Mesothelial cell of epicardium (in vitro differentiated cells): ENCODE measurements around the gene SLPI. TPM values are rescaled to one million over a fixed set of nuclear protein-coding genes. Genes with fewer than 3 reads are reported as not detected.

Experiments
- DNase-seq, 2 experiments: peaks; one replicate each; pipeline ENCODE4 v3.0.0; 2021; ENCODE audit warnings: low spot score in 2 of 2; ENCODE audit not compliant: unreplicated experiment in 2 of 2
- H3K27ac Mint-ChIP-seq: 2 replicates; pipeline ENCODE4 v1.8.0; 2021; ENCODE audit warnings: mixed read lengths
- H3K27me3 Mint-ChIP-seq: 2 replicates; pipeline ENCODE4 v1.8.0; 2021; ENCODE audit warnings: low read depth, mixed read lengths
- H3K36me3 Mint-ChIP-seq: 2 replicates; pipeline ENCODE4 v1.8.0; 2021; ENCODE audit warnings: mixed read lengths
- H3K4me1 Mint-ChIP-seq: 2 replicates; pipeline ENCODE4 v1.8.0; 2021; ENCODE audit warnings: mixed read lengths
- H3K4me3 Mint-ChIP-seq: 2 replicates; pipeline ENCODE4 v1.8.0; 2021; ENCODE audit warnings: mild to moderate bottlenecking, moderate library complexity, mixed read lengths
- H3K9me3 Mint-ChIP-seq: 2 replicates; pipeline ENCODE4 v1.8.0; 2021; ENCODE audit warnings: mixed read lengths
- total RNA-seq: library from RNA; stranded (reverse); gene quantifications from 3 replicates; pipeline ENCODE4 v1.2.1, GENCODE V29; 2021
- TF ChIP-seq, protein P1 (sequence below): fragments of 200-600 bp; sonication (generic); IDR thresholded peaks from one replicate; pipeline ENCODE4 v1.5.0; 2021; ENCODE audit warnings: antibody characterized with exemption; ENCODE audit not compliant: unreplicated experiment

Gene SLPI
- total RNA-seq, 1 donor from 2014 or later: not detected

DNA sequence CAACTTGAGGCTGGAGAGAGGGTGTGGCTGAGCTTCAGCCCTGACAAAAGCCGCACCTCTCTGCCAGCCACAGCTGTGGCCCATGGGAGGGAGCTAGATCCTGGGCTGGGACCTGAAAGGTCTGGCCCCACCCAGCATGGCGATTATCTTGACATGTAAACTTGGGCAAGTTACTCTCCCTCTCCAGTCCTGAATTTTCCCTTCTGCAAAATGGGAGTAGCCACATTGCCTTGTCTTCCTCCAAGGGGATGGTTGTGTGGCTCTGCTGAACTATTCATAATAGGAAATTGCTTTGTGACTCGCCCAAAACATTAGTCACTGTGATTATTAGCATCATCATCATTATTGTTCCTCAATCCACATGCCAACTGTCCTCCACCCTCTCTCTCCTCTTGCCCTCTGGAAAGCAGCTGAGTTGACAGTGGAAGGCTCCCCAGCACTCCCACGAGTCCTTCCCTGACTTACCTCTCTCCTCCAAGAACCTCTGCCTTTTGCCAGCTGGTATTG is 29.2 kb upstream of the SLPI start:
- DNase-seq: no peak
- peaks cover 3% of the 10 kb centered on the region for H3K9me3 Mint-ChIP-seq
- H3K4me1 Mint-ChIP-seq: no peaks in the 10 kb centered on the region
- H3K4me3 Mint-ChIP-seq: no peak overlapping the region
- H3K36me3 Mint-ChIP-seq: no peaks in the 10 kb centered on the region
- peaks cover 40% of the 10 kb centered on the region for H3K27me3 Mint-ChIP-seq
- TF ChIP-seq, protein P1, sequence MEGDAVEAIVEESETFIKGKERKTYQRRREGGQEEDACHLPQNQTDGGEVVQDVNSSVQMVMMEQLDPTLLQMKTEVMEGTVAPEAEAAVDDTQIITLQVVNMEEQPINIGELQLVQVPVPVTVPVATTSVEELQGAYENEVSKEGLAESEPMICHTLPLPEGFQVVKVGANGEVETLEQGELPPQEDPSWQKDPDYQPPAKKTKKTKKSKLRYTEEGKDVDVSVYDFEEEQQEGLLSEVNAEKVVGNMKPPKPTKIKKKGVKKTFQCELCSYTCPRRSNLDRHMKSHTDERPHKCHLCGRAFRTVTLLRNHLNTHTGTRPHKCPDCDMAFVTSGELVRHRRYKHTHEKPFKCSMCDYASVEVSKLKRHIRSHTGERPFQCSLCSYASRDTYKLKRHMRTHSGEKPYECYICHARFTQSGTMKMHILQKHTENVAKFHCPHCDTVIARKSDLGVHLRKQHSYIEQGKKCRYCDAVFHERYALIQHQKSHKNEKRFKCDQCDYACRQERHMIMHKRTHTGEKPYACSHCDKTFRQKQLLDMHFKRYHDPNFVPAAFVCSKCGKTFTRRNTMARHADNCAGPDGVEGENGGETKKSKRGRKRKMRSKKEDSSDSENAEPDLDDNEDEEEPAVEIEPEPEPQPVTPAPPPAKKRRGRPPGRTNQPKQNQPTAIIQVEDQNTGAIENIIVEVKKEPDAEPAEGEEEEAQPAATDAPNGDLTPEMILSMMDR: no peak
- no peak overlapping the region for H3K27ac Mint-ChIP-seq

DNA sequence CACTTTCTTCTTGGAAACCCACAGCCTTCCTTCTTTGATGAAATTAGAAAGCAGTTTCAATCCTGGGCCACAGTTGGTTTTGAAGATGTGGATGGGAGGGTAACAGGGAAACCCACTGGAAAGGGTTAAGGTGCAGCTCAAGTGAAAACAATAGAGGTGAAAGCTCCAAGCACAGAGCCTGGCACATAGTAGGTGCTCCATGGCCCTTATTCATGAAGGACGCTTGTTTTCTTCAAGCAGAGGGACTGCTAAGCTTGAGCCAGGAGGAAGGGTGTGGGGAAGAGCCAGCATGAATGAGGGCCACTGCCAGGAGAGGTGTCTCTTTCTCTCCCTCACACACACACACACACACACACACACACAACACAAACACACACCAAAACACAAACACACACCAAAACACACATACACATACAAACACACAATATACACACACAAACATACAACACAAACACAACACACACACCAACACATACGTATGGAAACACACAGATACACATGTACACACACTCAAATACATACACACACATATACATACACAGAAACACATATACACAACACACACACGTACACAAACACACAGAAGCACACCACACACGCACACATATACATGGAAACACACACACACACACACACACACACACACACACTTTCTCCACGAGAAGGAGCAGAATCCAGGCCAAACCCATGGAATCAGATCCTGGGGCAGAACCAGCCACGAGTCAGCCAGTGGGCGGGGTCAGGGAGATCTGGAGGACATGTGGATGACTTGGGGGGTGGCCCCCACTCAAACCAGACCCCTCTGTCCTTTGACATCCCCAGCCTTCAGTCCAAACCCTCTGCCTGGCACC is 28.6 kb upstream of the SLPI start:
- Mint-ChIP-seq H3K27me3 (peaks cover 36% of the 10 kb centered on the region), H3K4me3 (no peak overlapping the region), H3K36me3 (no peaks in the 10 kb centered on the region), H3K27ac (no peak overlapping the region), H3K9me3 (peaks cover 6% of the 10 kb centered on the region), H3K4me1 (no peaks in the 10 kb centered on the region)
- DNase-seq: no peak
- TF ChIP-seq, protein P1: no peak

DNA sequence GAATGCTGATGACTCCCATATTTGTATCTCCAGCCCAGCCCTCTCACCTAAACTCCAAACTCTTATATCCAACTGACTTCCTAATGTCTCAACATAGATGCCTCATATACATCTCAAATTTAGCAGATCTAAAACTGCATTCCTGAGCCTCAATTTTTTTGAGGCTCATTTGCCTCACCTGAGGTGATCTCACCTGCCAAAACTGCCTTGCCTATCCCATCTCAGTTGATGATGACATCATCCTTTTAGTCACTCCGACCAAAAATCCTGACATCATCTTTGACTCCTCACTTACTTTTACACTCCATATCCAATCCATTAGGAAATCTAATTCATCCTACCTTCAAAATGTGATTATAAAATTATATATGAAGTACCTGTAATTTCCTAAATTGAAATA is 25.6 kb upstream of the SLPI start:
- TF ChIP-seq, protein P1: no peak
- Mint-ChIP-seq H3K27ac (no peak overlapping the region), H3K4me3 (no peak overlapping the region), H3K36me3 (no peaks in the 10 kb centered on the region), H3K4me1 (no peaks in the 10 kb centered on the region), H3K27me3 (peaks cover 32% of the 10 kb centered on the region), H3K9me3 (peaks cover 6% of the 10 kb centered on the region)
- DNase-seq: no peak

DNA sequence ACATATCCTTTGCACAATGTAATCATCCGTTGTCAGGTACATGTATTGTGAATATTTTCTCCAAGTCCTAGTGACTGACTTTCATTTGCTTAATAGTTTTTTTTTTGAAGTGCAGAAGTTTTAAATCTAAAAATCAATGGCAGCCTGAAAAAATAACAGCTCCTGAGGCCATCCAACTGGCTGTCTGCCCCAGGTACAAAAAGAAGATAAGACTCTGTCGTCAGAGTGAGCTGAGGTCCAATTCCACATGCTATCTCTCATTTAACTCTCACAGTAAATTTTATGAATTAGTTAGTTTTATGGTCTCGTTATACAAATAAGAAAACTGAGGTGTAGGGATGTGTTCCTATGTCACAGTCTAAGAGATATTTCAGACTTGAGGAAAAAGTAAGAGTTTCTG is 21.0 kb upstream of the SLPI start:
- TF ChIP-seq, protein P1: no peak
- Mint-ChIP-seq H3K9me3 (peaks cover 6% of the 10 kb centered on the region), H3K27me3 (peaks cover 30% of the 10 kb centered on the region), H3K27ac (no peak overlapping the region), H3K4me3 (no peak overlapping the region), H3K4me1 (no peaks in the 10 kb centered on the region), H3K36me3 (no peaks in the 10 kb centered on the region)
- no peak for DNase-seq

DNA sequence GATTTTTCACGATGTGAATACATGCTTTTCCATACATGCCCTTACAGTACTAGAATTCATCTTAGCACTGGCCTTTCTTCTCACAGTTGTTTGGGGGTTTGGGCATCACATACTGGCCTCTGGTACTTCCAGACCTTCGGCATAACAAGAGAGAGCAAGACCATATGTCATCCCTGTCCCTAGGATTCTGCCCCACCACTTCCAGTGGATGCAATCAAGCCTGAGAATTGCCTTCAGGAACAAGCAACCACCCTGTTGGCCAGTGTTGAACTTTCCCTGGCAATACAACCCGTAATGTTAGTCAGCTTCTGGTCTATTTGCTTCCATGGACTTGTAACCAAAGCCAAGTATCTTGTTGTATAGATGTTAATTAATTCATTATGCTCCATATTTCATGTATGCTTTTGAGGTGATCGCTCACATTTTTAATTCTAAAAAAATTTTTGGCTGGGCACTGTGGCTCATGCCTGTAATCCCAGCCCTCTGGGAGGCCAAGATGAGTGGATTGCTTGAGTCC is 15.4 kb upstream of the SLPI start:
- DNase-seq: no peak
- Mint-ChIP-seq H3K27me3 (peaks cover 46% of the 10 kb centered on the region), H3K9me3 (no peaks in the 10 kb centered on the region), H3K4me3 (no peak overlapping the region), H3K4me1 (no peaks in the 10 kb centered on the region), H3K36me3 (no peaks in the 10 kb centered on the region), H3K27ac (no peak overlapping the region)
- TF ChIP-seq, protein P1: no peak
